Suppressor macrophage treated with lipopolysaccharide for 4 hours (primary cell): ENCODE results near the gene DCAF15.

Experiments used
- DNase-seq: peaks from one replicate; pipeline ENCODE4 v3.0.0-alpha.2; 2020

Gene DCAF15

DNA sequence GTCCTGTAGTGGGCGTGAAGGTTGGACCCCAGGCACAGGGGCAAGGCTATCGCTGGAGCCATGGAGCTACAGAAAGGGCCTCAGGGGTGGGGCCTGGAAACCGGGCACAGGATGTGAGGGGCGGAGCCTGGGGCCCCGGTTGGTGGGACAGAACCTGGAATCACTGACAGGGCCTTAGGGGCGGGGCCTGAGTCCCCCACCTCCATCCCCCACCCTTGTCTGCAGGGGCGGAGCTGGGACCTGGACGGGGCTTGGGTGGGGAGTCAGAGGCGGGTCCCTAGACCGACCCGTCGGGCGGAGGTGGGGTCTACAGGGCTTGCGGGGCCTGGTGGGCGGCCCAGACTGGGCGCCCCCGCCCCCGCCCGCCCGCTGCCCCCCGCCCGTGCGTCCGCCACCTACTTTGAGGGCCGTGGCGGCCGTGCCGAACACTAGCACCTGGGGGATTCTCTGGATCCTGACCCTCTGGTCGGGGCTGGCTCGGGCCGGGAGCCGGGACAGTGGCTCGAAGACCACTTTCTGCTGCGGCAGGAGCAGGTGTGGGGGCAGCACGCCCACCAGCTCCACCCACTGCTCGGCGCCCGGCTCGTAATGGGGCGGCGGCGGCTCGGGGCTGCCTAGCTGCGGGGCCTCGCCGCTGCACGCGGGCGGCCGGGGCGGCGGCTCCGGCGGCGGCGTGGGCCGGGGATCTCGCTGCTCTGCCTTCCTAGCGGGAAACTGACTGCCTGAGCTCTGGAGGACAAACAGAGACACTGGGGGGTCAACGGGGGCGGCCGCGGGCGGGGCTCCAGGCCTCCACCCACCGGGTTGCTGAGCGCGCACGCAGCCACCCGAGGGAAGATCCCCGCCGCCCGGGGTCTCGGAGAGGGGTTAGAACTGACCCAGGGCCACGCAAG lies 26.3 kb downstream of the DCAF15 start:
- no peak for DNase-seq

DNA sequence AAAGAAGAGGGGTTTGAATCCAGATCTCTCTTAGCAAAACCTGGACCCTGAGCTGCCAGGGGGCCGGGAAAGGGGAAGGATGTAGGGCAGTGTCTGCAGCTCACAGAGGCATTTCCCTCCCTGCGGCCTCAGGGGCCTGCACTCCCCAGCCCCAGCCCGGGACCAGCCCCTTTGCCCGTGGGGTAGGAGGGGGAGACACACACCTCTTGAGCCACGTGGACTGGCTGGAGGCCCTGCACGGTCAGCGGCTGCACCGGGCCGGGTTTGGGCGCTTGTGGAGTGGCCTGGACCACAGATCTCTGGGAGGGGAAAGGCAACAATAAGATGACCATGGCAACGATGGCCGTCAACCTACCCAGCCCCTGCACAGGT lies 26.9 kb downstream of the DCAF15 start:
- DNase-seq, result no peak

GRCh38 chr19:13979686-13980085 lies 27.4 kb downstream of the DCAF15 start:
- no peak for DNase-seq

GRCh38 chr19:13980340-13980739 lies 28.0 kb downstream of the DCAF15 start:
- DNase-seq, result no peak

- no peak for DNase-seq
Measured at GRCh38 chr19:13981021-13981420, 28.7 kb downstream of the DCAF15 start.

GRCh38 chr19:13981467-13981866 lies 29.2 kb downstream of the DCAF15 start:
- no peak for DNase-seq

- DNase-seq, result no peak
Measured at GRCh38 chr19:13981988-13982501, 29.7 kb downstream of the DCAF15 start.

DNA sequence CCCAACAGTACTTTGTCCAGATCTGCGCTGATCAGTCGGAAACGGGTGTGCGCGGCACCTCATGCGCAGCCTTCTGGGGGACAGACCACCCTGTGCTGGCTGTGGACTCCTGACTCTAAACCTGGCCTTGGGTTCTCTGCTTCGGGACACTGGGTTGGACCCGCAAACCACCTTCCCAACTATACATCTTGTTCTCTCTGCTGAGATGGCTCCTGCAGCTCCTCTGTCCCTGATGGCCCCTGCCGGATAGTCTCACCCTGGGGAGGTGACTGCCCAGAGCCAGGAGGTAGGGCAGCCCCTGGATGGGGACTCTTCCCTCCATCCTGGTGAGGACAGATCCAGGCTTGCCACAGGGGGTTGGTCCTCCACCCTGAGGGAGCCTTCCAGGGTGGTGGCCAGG lies 30.5 kb downstream of the DCAF15 start:
- no peak for DNase-seq

DNA sequence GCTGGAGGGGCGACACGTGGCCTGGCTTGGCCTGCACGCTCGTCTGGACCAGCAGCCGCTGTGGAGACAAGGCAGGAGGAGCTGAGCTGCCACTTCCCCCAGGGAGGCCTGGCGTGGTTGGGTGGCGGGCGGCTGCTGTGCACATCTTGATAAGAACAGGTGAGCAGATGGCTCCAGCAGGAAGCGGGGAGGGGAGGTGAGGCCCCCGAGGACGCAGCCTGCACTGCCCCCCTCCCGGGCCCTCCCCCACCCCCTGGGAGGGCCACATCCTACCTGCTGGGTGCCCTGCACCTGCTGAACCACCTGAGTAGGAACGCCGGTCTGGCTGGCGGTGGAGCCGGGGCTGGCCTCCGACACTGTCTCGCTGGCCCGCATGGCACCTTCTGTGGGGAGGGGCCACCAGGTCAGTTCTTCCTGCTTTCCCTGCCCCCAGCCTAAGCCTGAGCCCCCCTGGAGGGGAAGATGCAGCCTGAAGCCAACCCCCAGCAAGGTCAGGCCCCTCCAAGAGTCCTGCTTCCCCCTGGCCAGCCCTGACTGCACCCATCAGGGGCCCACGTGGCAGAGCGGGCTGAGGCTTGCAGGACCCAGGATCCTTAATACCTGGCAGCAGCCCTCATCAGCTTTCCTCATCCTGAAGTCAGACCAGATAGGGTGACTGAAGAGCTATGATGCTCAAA lies 31.0 kb downstream of the DCAF15 start:
- DNase-seq, result no peak

GRCh38 chr19:13984186-13984585 lies 31.9 kb downstream of the DCAF15 start:
- DNase-seq, result no peak

- no peak for DNase-seq
Measured at GRCh38 chr19:13984875-13985741, 32.8 kb downstream of the DCAF15 start.

DNA sequence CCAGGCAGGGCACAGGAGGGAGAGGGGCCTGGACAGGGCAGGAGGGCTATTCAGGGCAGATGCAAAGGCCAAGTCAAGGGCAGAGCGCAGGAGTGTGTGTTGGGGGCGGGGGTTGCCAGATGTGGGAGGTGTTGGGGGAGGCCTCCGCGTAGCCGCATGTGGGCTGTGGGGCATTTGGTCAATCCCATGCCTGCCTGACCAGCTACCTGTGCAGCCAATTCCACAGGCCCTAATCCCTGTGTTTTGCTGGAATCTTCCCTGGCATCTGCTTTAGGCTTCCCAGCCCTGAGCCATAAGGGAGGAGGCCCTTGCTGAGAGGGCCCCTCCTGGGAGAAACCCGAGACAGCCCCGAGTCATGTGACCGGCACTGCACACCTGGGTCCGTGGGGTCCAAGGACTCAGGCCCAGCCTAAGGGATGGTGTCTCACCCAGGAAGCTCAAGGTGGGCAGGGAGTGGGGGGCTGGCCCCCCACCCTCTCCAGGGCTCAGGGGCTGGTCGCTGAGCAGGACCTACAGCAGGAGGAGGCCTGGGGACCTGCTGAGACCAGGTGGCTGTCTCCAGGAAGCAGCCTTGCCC lies 33.5 kb downstream of the DCAF15 start:
- no peak for DNase-seq

GRCh38 chr19:13986348-13986904 lies 34.1 kb downstream of the DCAF15 start:
- DNase-seq, result peak; percentile 93

DNA sequence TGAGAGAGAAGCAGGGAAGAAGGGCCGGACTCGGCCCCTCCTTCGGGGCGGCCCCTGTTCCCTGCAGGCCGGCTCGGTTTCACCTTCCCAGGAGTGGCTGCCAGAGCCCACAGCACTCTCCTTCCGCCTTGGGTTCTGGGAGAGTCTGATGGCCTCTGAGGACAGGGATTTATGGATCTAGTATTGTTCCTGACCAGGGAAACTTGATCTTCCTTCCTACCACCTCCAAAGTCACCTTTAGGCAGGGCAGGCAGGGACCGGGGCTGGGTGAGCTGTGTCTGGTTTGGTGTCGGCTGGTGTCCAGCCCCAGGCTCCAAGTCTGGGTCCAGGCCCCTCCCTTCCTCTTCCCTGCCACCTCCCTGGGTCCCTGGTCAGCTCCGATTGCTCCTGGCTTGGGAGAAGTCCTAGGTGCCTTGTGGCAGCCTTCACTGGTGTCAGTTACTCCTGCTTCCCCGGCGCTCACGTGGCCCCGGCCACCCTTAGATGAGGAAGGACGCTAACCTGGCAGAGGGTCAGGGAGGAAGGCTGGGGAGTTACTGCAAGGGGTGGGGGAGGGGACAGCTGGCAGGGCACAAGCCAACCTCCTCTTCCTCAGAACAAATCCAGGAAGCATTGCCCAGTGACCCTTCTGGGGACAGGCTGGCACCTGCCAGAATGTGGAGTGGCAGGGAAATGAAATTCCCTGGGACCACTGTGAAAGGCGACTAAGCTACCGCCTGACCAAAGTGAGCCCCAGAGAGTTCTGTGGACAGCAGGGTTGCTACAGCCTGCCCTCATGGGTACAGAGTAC lies 35.0 kb downstream of the DCAF15 start:
- DNase-seq, result peak; percentile 44

DNA sequence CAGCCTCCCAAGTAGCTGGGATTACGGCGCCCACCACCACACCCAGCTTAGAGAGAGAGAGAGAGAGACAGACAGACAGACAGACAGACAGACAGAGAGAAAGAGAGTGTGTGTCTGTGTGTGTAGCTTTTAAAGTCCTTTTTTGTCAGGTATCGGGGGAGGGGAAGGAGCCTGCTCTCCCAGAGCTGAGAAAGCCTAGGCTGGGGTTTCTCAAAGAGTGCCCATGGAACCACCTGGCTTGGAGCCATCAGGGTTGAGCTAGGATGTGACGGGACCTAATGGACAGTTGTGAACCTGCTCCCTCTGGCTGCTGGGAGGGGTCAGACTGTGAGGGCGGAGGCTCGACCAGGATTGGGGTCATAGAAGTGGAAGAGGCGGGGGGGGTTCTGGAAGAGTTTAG lies 37.2 kb downstream of the DCAF15 start:
- DNase-seq, result no peak

GRCh38 chr19:13990085-13990484 lies 37.8 kb downstream of the DCAF15 start:
- no peak for DNase-seq

DNA sequence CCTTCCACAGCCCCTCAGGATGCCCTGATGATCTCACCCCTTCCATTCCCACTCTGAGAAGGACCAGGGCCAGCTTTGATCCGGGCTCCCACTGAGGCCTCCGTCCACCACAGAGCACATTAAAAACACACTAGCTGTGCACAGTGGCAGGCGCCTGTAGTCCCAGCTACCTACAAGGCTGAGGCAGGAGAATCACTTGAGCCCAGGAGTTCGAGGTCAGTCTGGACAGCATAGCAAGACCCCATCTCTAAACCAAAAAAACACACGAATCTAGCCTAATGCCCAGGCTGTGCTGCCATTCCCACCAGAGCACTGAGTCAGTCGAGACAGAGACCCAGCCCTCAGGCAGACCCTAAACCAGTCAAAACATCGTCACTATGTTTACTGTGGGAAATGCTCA lies 39.7 kb downstream of the DCAF15 start:
- no peak for DNase-seq

DNA sequence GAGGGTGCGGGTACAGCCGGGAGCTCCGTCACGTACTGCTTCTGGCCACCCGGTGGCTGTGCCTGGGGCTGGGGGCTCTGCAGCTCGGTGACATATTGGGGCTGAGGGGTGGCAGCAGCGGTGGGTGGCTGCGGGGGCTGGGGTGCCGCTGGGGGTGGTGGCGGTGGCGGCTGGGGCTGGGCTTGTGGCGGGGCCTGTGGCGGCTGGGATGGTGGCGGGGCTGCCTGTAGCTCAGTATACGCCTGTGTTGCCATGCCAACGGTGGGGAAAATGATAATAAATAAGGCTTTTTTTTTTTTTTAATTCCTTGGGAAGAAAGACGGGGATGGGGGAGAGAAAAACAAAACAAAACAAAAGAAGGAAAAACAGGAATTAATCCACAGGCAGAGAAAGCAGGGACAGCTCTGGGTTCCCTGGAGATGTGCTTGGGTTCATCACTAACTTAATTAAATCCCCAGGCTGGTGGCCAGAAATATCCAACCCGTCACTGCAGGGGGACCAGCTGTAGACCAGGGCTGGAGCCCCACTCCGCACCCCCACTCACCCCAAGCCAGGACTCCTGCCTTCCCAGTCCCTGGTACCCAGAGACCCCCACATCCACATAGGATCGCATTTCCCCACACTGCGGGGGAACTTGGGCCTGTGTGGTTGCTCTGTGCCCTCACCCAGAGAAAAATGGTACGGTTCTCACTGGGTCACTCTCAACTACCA lies 41.4 kb downstream of the DCAF15 start:
- DNase-seq, result no peak

- no peak for DNase-seq
Measured at GRCh38 chr19:13995017-13995728, 42.9 kb downstream of the DCAF15 start.
